Epithelial cell of esophagus (primary cell): Measurements from ENCODE around the gene EIF2A.
"Not testable (repeated sequence)": the region's sequence is repeated elsewhere in the genome, so short reads cannot be mapped to it uniquely, and the experiment has no call there.

Experiments
- DNase-seq: peaks from one replicate; pipeline ENCODE4 v3.0.0; 2010; ENCODE audit warnings: low read depth
- H3K4me3 ChIP-seq: 2 replicates; pipeline ENCODE4 v1.5.1; 2011; ENCODE audit warnings: mild to moderate bottlenecking, low read length, control low read depth
- CTCF ChIP-seq: IDR thresholded peaks from 2 replicates; pipeline ENCODE4 v1.5.1; 2011; ENCODE audit warnings: low read depth, mild to moderate bottlenecking, low read length, control low read depth, inconsistent platforms; ENCODE audit not compliant: insufficient read depth; ENCODE audit errors: missing control alignments

EIF2A gene

GRCh38 chr3:150599611-150600297 is 53.2 kb downstream of the EIF2A start:
- DNase-seq, result peak; percentile 93
- no peak overlapping the region for H3K4me3 ChIP-seq

GRCh38 chr3:150600647-150601530 is 54.3 kb downstream of the EIF2A start:
- DNase-seq, result peak; percentile 84
- not testable (repeated sequence) for H3K4me3 ChIP-seq

More at GRCh38 chr3:150599611-150600297, 53.2 kb downstream of the EIF2A start:
- no peak for TF ChIP-seq CTCF

- no peak for TF ChIP-seq CTCF
- peak overlapping the region; percentile 94 for H3K4me3 ChIP-seq
- DNase-seq, result peak; percentile 5
Observed at GRCh38 chr3:150602426-150603152, 56.0 kb downstream of the EIF2A start.

GRCh38 chr3:150603153-150603979 is 56.8 kb downstream of the EIF2A start, which contains the start of gene SELENOT:
SELENOT (plus strand) TSS chr3:150603321; CDS start chr3:150603363, 42 bp downstream.
- DNase-seq, result peak; percentile 96
- H3K4me3 ChIP-seq, result peak within 1 kb of the TSS; percentile 94
- no peak for TF ChIP-seq CTCF

- no peak for TF ChIP-seq CTCF
- peak overlapping the region; percentile 94 for H3K4me3 ChIP-seq
- no peak for DNase-seq
Observed at GRCh38 chr3:150603980-150604319, 57.4 kb downstream of the EIF2A start.

GRCh38 chr3:150605998-150606641 is 59.5 kb downstream of the EIF2A start:
- DNase-seq, result no peak
- H3K4me3 ChIP-seq, result no peak overlapping the region

More at GRCh38 chr3:150605998-150606641, 59.5 kb downstream of the EIF2A start:
- no peak for TF ChIP-seq CTCF
